Activated CD8-positive, alpha-beta memory T cell treated with anti-CD3 and anti-CD28 coated beads, Interleukin-2, amount 50 U/mL, for 1 hour (primary cell): ENCODE data around the gene AEBP1.

Source experiments
- DNase-seq: peaks from one replicate; pipeline ENCODE4 v3.0.0-alpha.2; 2020; ENCODE audit errors: extremely low read depth

Gene AEBP1

GRCh38 chr7:44155191-44156185, 51.3 kb downstream of the AEBP1 start:
- no peak for DNase-seq

- no peak for DNase-seq
These were observed 52.4 kb downstream of the AEBP1 start for GRCh38 chr7:44156453-44157010.

GRCh38 chr7:44157116-44158080, 53.3 kb downstream of the AEBP1 start:
- DNase-seq: no peak

GRCh38 chr7:44158096-44158872, 54.1 kb downstream of the AEBP1 start:
- no peak for DNase-seq

GRCh38 chr7:44158873-44159631, 54.9 kb downstream of the AEBP1 start:
- no peak for DNase-seq

- no peak for DNase-seq
These were observed 55.9 kb downstream of the AEBP1 start for GRCh38 chr7:44159824-44160630.

- no peak for DNase-seq
These were observed 57.2 kb downstream of the AEBP1 start for GRCh38 chr7:44161371-44161770.

- no peak for DNase-seq
These were observed 58.0 kb downstream of the AEBP1 start for GRCh38 chr7:44162179-44162578.

GRCh38 chr7:44162785-44163395, 58.7 kb downstream of the AEBP1 start:
- no peak for DNase-seq

- no peak for DNase-seq
These were observed 59.4 kb downstream of the AEBP1 start for GRCh38 chr7:44163591-44163990.
